Lower leg skin (tissue), 3 donors: Measurements from ENCODE around the gene HLA-DQA2.

Source experiments
- CTCF ChIP-seq, 3 donors: fragments of 450-650 bp; IDR thresholded peaks; one replicate each; pipeline ENCODE4 v1.5.1; 2016; ENCODE audit warnings: antibody characterized with exemption in 3 of 3, mild to moderate bottlenecking in 3 of 3, moderate library complexity in 2 of 3
- POLR2A ChIP-seq, 2 donors: fragments of 450-650 bp; IDR thresholded peaks; one replicate each; pipeline ENCODE4 v1.6.1; 2016 to 2017; ENCODE audit warnings: antibody characterized with exemption in 2 of 2, mild to moderate bottlenecking in 1 of 2, moderate library complexity in 1 of 2

DNA sequence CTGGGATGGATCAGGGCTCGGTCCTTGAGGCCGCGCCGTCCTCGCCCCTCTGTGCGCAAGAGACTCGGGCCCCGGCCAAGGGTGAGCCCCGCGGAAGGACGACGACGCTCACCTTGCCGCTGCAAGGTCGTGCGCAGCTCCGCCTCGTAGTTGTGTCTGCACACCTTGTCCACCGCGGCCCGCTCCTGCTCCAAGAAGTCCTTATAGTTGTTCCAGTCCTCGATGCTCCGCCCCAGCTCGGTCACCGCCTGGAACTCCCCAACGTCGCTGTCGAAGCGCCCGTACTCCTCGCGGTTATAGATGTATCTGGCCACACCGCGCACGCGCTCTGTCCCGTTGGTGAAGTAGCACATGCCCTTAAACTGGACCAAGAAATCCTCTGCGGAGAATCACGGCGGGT lies 20.4 kb downstream of the HLA-DQA2 start:
- TF ChIP-seq CTCF (IDR thresholded peaks at IDR 0.05) (no peak), POLR2A (IDR thresholded peaks at IDR 0.05) (no peak)
